Spleen (tissue), 11 donors: ENCODE measurements around the gene HOTAIR. TPM values are rescaled to one million over a fixed set of nuclear protein-coding genes. Genes with fewer than 3 reads are reported as not detected.

Experiments
- DNase-seq: peaks from one replicate; pipeline ENCODE4 v3.0.0-alpha.2; 2020
- H3K27ac ChIP-seq, 8 donors: fragments of 200-600 bp; sonication (generic) in 7 of 8; 1 replicate in 4 of 8; 2 replicates in 4 of 8; pipeline versions ENCODE4 v1.5.0 to v1.8.0; 2016 to 2021; ENCODE audit warnings: inconsistent platforms in 4 of 8, mild to moderate bottlenecking in 4 of 8, moderate library complexity in 1 of 8
- H3K27me3 ChIP-seq, 7 donors: fragments of 200-600 bp; sonication (generic) in 6 of 7; replicated peaks in 1 of 7; 1 replicate in 4 of 7; 2 replicates in 3 of 7; pipeline versions ENCODE4 v1.5.0 to v1.8.0; 2016 to 2021; ENCODE audit warnings: inconsistent platforms in 3 of 7, mild to moderate bottlenecking in 1 of 7
- H3K36me3 ChIP-seq, 6 donors: fragments of 200-600 bp; sonication (generic) in 5 of 6; 1 replicate in 4 of 6; 2 replicates in 2 of 6; pipeline versions ENCODE4 v1.5.0 to v1.8.0; 2016 to 2021; ENCODE audit warnings: inconsistent platforms in 2 of 6
- H3K4me1 ChIP-seq, 6 donors: fragments of 200-600 bp; sonication (generic) in 5 of 6; 1 replicate in 3 of 6; 2 replicates in 3 of 6; pipeline versions ENCODE4 v1.5.0 to v1.8.0; 2016 to 2021; ENCODE audit warnings: inconsistent platforms in 3 of 6
- H3K4me3 ChIP-seq, 8 donors: fragments of 200-600 bp; sonication (generic) in 7 of 8; 1 replicate in 4 of 8; 2 replicates in 4 of 8; pipeline versions ENCODE4 v1.5.0 to v1.8.0; 2016 to 2021; ENCODE audit warnings: inconsistent platforms in 4 of 8, mild to moderate bottlenecking in 4 of 8, moderate library complexity in 2 of 8
- H3K9me3 ChIP-seq, 8 donors: fragments of 200-600 bp; sonication (generic) in 7 of 8; 1 replicate in 4 of 8; 2 replicates in 4 of 8; pipeline versions ENCODE4 v1.5.0 to v1.8.0; 2016 to 2021; ENCODE audit warnings: inconsistent platforms in 4 of 8
- CTCF ChIP-seq, 11 experiments: fragments of 200-600 bp in 7 of 11; fragments of 450-650 bp in 4 of 11; sonication (generic) in 4 of 11; IDR thresholded peaks in 8 of 11; conservative IDR thresholded peaks in 3 of 11; 1 replicate in 7 of 11; 2 replicates in 4 of 11; pipeline versions ENCODE4 v1.4.0 to v1.8.0; 2016 to 2021; ENCODE audit warnings: antibody characterized with exemption in 11 of 11, inconsistent platforms in 4 of 11, mild to moderate bottlenecking in 1 of 11
- POLR2A ChIP-seq, 3 donors: fragments of 450-650 bp; IDR thresholded peaks; one replicate each; pipeline ENCODE4 v1.5.1; 2017; ENCODE audit warnings: antibody characterized with exemption in 3 of 3, mild to moderate bottlenecking in 1 of 3
- POLR2AphosphoS5 ChIP-seq, 3 donors: sonication (generic); formaldehyde crosslinking; IDR thresholded peaks; one replicate each; pipeline ENCODE4 v1.5.1; 2017; ENCODE audit warnings: antibody characterized with exemption in 3 of 3
- WGBS, 5 donors: extraction: QIAGEN DNeasy Blood & Tissue Kit in 3 of 5; methylation state at CpG; one replicate each; pipeline versions ENCODE4 v1.1.5 to v1.1.7; 2013 to 2018; 5-methylcytosine and 5-hydroxymethylcytosine counted together
- intact Hi-C: fragments of 100-400 bp; cut with DNase I; formaldehyde crosslinking; loops from one replicate; pipeline ENCODE4 v1.15.0; 2023; ENCODE audit warnings: low total_unique reads
- polyA plus RNA-seq, 3 donors: library from polyadenylated mRNA; stranded (reverse); fragments of 200-250 nt; gene quantifications; one replicate each; pipeline ENCODE4 v1.2.1, GENCODE V29; 2013
- total RNA-seq, 7 donors: library from RNA; depleted of rRNA in 3 of 7; stranded (reverse); fragments of >200 nt in 3 of 7; fragmentation: NEBNext Ultra II Directional in 4 of 7; extraction: Animal tissue kit (Norgen Biotek cat#: 25700) in 4 of 7; gene quantifications; one replicate each; pipeline versions ENCODE4 v1.1.0 to v1.2.1, GENCODE V29; 2016 to 2021
- donor health status: healthy with polysubstance abuse.
- donor health status: DM: no; HTN: no; CAD: no; lungs with moderate emphysema.
- donor health status: DM: no; HTN: no; CAD: no.
- donor health status: Bipolar disorder and iron deficiency.
- donor health status: healthy.
- donor health status: DM: no; HTN: no; CAD: no.
- donor health status: DM: yes; HTN: yes; CAD: no.

Gene HOTAIR
- total and polyA plus RNA-seq, 10 donors: not detected

- Histone ChIP-seq H3K27ac (no peak overlapping the region), H3K4me1 (peaks cover 0 to 54% (median 16%) of the 10 kb centered on the region in 6 donors), H3K9me3 (peaks cover 0 to 7% (median 0%) of the 10 kb centered on the region in 8 donors), H3K4me3 (no peak overlapping the region), H3K27me3 (peaks cover 41 to 100% (median 98%) of the 10 kb centered on the region in 7 donors), H3K36me3 (no peaks in the 10 kb centered on the region)
- intact Hi-C loops: no loop called here
- 6 to 12% (median 7%) methylated on average over 35 to 38 of the region's 38 CpGs for WGBS, 5 donors
- DNase-seq: no peak
- TF ChIP-seq POLR2A (IDR thresholded peaks at IDR 0.05): no peak
- TF ChIP-seq POLR2AphosphoS5 (IDR thresholded peaks at IDR 0.05): no peak
- no peak for TF ChIP-seq CTCF (IDR thresholded peaks at IDR 0.05 in 8 of 11, conservative IDR thresholded peaks at IDR 0.05 in 3 of 11)
These were observed 21.7 kb downstream of the HOTAIR start for GRCh38 chr12:53952871-53953734.

GRCh38 chr12:53952335-53952694 is 22.4 kb downstream of the HOTAIR start:
- Histone ChIP-seq H3K9me3 (peaks cover 0 to 7% (median 0%) of the 10 kb centered on the region in 8 donors), H3K4me1 (peaks cover 0 to 54% (median 16%) of the 10 kb centered on the region in 6 donors), H3K4me3 (no peak overlapping the region), H3K36me3 (no peaks in the 10 kb centered on the region), H3K27ac (no peak overlapping the region), H3K27me3 (peaks cover 38 to 100% (median 97%) of the 10 kb centered on the region in 7 donors)
- 9 to 16% (median 10%) methylated on average over 12 to 13 of the region's 13 CpGs for WGBS, 5 donors
- intact Hi-C loops: no loop called here
- no peak for DNase-seq
- TF ChIP-seq POLR2AphosphoS5 (IDR thresholded peaks at IDR 0.05): no peak
- TF ChIP-seq CTCF (IDR thresholded peaks at IDR 0.05 in 8 of 11, conservative IDR thresholded peaks at IDR 0.05 in 3 of 11): no peak
- TF ChIP-seq POLR2A (IDR thresholded peaks at IDR 0.05): no peak

- Histone ChIP-seq H3K36me3 (no peaks in the 10 kb centered on the region), H3K9me3 (peaks cover 0 to 7% (median 0%) of the 10 kb centered on the region in 8 donors), H3K4me1 (peaks cover 0 to 48% (median 12%) of the 10 kb centered on the region in 6 donors), H3K27ac (no peak overlapping the region), H3K4me3 (no peak overlapping the region), H3K27me3 (peaks cover 37 to 100% (median 97%) of the 10 kb centered on the region in 7 donors)
- TF ChIP-seq CTCF (IDR thresholded peaks at IDR 0.05 in 8 of 11, conservative IDR thresholded peaks at IDR 0.05 in 3 of 11) (no peak), POLR2A (IDR thresholded peaks at IDR 0.05) (no peak), POLR2AphosphoS5 (IDR thresholded peaks at IDR 0.05) (no peak)
- intact Hi-C loops: no loop called here
- WGBS, 5 donors: 4 to 5% (median 5%) methylated on average over 40 to 47 of the region's 47 CpGs
- no peak for DNase-seq
These were observed 23.0 kb downstream of the HOTAIR start for GRCh38 chr12:53951577-53952334.
